HEK293 (cell line): ENCODE measurements around the gene BAD.

Experiments used
- GLIS1 ChIP-seq: fragments of 450-650 bp; formaldehyde crosslinking; IDR thresholded peaks from 2 replicates; pipeline ENCODE4 v1.5.1; 2016; ENCODE audit warnings: missing biosample characterization, missing genetic modification characterization
- GLIS2 ChIP-seq: fragments of 450-650 bp; formaldehyde crosslinking; IDR thresholded peaks from 2 replicates; pipeline ENCODE4 v1.5.1; 2016; ENCODE audit warnings: missing biosample characterization, missing genetic modification characterization
- HOXC10 ChIP-seq: sonication (generic); formaldehyde crosslinking; IDR thresholded peaks from 2 replicates; pipeline ENCODE4 v1.8.1; 2023; ENCODE audit warnings: mild to moderate bottlenecking, missing genetic modification reagents
- KLF8 ChIP-seq: fragments of 450-650 bp; formaldehyde crosslinking; IDR thresholded peaks from 2 replicates; pipeline ENCODE4 v1.5.1; 2016; ENCODE audit warnings: missing biosample characterization, missing genetic modification characterization
- MZF1 ChIP-seq: fragments of 450-650 bp; formaldehyde crosslinking; IDR thresholded peaks from 2 replicates; pipeline ENCODE4 v1.5.1; 2017; ENCODE audit warnings: missing biosample characterization, missing genetic modification characterization, borderline replicate concordance
- SP7 ChIP-seq: fragments of 450-650 bp; formaldehyde crosslinking; IDR thresholded peaks from 2 replicates; pipeline ENCODE4 v1.5.1; 2016; ENCODE audit warnings: missing biosample characterization, missing genetic modification characterization
- TRIM28 ChIP-seq: IDR thresholded peaks from 2 replicates; pipeline ENCODE4 v1.6.1; 2011; ENCODE audit warnings: low read length, control low read depth, borderline replicate concordance
- ZBTB20 ChIP-seq: fragments of 450-650 bp; formaldehyde crosslinking; IDR thresholded peaks from 2 replicates; pipeline ENCODE4 v1.5.1; 2016; ENCODE audit warnings: missing biosample characterization, missing genetic modification characterization
- ZEB2 ChIP-seq: fragments of 450-650 bp; formaldehyde crosslinking; IDR thresholded peaks from 2 replicates; pipeline ENCODE4 v1.5.1; 2016; ENCODE audit warnings: missing biosample characterization, missing genetic modification characterization
- ZIC2 ChIP-seq: fragments of 450-650 bp; formaldehyde crosslinking; IDR thresholded peaks from 2 replicates; pipeline ENCODE4 v1.5.1; 2016; ENCODE audit warnings: missing biosample characterization, missing genetic modification characterization
- ZNF114 ChIP-seq: fragments of 450-650 bp; formaldehyde crosslinking; IDR thresholded peaks from 2 replicates; pipeline ENCODE4 v1.5.0; 2017; ENCODE audit warnings: missing biosample characterization, missing genetic modification characterization
- ZNF133 ChIP-seq: fragments of 450-650 bp; formaldehyde crosslinking; IDR thresholded peaks from 2 replicates; pipeline ENCODE4 v1.5.1; 2016; ENCODE audit warnings: missing biosample characterization, missing genetic modification characterization
- ZNF146 ChIP-seq: fragments of 450-650 bp; formaldehyde crosslinking; IDR thresholded peaks from 2 replicates; pipeline ENCODE4 v1.5.1; 2016; ENCODE audit warnings: missing biosample characterization, missing genetic modification characterization
- ZNF266 ChIP-seq: fragments of 450-650 bp; formaldehyde crosslinking; IDR thresholded peaks from 2 replicates; pipeline ENCODE4 v1.5.1; 2016; ENCODE audit warnings: missing biosample characterization, missing genetic modification characterization, low read depth
- ZNF292 ChIP-seq: fragments of 450-650 bp; formaldehyde crosslinking; IDR thresholded peaks from 2 replicates; pipeline ENCODE4 v1.5.1; 2016; ENCODE audit warnings: low read depth, missing biosample characterization, missing genetic modification characterization, borderline replicate concordance
- ZNF324 ChIP-seq: fragments of 450-650 bp; formaldehyde crosslinking; IDR thresholded peaks from 2 replicates; pipeline ENCODE4 v1.5.1; 2016; ENCODE audit warnings: missing biosample characterization, missing genetic modification characterization
- ZNF416 ChIP-seq: fragments of 450-650 bp; formaldehyde crosslinking; IDR thresholded peaks from 2 replicates; pipeline ENCODE4 v1.5.1; 2016; ENCODE audit warnings: missing biosample characterization, missing genetic modification characterization
- ZNF660 ChIP-seq: fragments of 450-650 bp; IDR thresholded peaks from 2 replicates; pipeline ENCODE4 v1.5.1; 2018; ENCODE audit warnings: missing biosample characterization, mild to moderate bottlenecking, missing genetic modification characterization
- ZNF677 ChIP-seq: fragments of 450-650 bp; IDR thresholded peaks from 2 replicates; pipeline ENCODE4 v1.5.0; 2018; ENCODE audit warnings: missing biosample characterization, mild to moderate bottlenecking, missing genetic modification characterization, moderate library complexity
- ZSCAN16 ChIP-seq: fragments of 450-650 bp; formaldehyde crosslinking; IDR thresholded peaks from 2 replicates; pipeline ENCODE4 v1.5.1; 2016; ENCODE audit warnings: missing biosample characterization, missing genetic modification characterization
- TF ChIP-seq, protein P1 (sequence below): fragments of 450-650 bp; formaldehyde crosslinking; IDR thresholded peaks from 2 replicates; pipeline ENCODE4 v1.5.1; 2016; ENCODE audit warnings: missing biosample characterization, missing genetic modification characterization
- TF ChIP-seq, protein P2 (sequence below): fragments of 450-650 bp; formaldehyde crosslinking; IDR thresholded peaks from 2 replicates; pipeline ENCODE4 v1.5.1; 2016; ENCODE audit warnings: missing biosample characterization, missing genetic modification characterization
- TF ChIP-seq, protein P3 (sequence below): fragments of 450-650 bp; formaldehyde crosslinking; conservative IDR thresholded peaks from 2 replicates; pipeline ENCODE4 v1.5.1; 2016; ENCODE audit warnings: low read depth, missing biosample characterization, missing genetic modification characterization
- TF ChIP-seq, protein P4 (sequence below): fragments of 450-650 bp; formaldehyde crosslinking; IDR thresholded peaks from 2 replicates; pipeline ENCODE4 v1.5.1; 2016; ENCODE audit warnings: missing biosample characterization, missing genetic modification characterization
- TF ChIP-seq, protein P5 (sequence below): fragments of 450-650 bp; formaldehyde crosslinking; optimal IDR thresholded peaks from 2 replicates; pipeline ENCODE3; 2016; ENCODE audit warnings: missing biosample characterization, mild to moderate bottlenecking, missing genetic modification characterization
- TF ChIP-seq, protein P6 (sequence below): fragments of 450-650 bp; formaldehyde crosslinking; IDR thresholded peaks from 2 replicates; pipeline ENCODE4 v1.5.1; 2016; ENCODE audit warnings: missing biosample characterization, missing genetic modification characterization

BAD gene

DNA sequence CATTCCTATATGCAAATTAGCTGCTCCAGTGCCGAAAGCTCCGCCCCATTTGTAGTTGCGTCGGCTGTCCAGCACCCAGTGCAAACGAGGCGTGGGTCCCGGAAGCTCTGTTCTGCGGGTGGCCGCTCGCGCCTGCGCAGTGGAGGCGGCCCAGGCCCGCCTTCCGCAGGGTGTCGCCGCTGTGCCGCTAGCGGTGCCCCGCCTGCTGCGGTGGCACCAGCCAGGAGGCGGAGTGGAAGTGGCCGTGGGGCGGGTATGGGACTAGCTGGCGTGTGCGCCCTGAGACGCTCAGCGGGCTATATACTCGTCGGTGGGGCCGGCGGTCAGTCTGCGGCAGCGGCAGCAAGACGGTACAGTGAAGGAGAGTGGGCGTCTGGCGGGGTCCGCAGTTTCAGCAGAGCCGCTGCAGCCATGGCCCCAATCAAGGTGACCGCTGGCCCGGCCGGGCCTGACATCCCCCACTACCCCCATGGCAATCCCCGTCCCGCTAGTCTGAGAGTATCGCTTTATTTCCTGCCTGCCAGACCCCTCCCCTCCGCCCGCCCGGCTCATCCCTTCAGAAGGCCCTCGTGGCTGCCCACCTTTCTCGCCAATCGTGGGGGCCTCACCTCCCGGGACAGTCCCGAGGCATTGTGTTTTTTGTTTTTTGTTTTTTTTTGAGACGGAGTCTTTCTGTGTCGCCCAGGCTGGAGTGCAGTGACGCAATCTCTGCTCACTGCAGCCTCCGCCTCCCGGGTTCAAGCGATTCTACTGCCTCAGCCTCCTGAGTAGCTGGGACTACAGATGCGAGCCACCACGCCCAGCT lies 33.7 kb upstream of the BAD start, which contains the start of gene PRDX5 (continued):
- TF ChIP-seq, protein P1, sequence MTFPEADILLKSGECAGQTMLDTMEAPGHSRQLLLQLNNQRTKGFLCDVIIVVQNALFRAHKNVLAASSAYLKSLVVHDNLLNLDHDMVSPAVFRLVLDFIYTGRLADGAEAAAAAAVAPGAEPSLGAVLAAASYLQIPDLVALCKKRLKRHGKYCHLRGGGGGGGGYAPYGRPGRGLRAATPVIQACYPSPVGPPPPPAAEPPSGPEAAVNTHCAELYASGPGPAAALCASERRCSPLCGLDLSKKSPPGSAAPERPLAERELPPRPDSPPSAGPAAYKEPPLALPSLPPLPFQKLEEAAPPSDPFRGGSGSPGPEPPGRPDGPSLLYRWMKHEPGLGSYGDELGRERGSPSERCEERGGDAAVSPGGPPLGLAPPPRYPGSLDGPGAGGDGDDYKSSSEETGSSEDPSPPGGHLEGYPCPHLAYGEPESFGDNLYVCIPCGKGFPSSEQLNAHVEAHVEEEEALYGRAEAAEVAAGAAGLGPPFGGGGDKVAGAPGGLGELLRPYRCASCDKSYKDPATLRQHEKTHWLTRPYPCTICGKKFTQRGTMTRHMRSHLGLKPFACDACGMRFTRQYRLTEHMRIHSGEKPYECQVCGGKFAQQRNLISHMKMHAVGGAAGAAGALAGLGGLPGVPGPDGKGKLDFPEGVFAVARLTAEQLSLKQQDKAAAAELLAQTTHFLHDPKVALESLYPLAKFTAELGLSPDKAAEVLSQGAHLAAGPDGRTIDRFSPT (tag by site-specific recombination) = peak; percentile 98
- TF ChIP-seq MZF1 (no peak), ZBTB20 (tag by site-specific recombination) (peak; percentile 46; the same call in 1 of the 2 replicates), ZEB2 (tag by site-specific recombination) (no peak; the same call in 1 of the 2 replicates), ZNF292 (tag by site-specific recombination) (no peak), ZNF266 (tag by site-specific recombination) (no peak), ZNF677 (no peak), TRIM28 (no peak), ZNF133 (no peak), ZIC2 (peak; percentile 80), HOXC10 (no peak), ZNF324 (tag by site-specific recombination) (peak; percentile 67), ZNF114 (tag by site-specific recombination) (no peak), KLF8 (tag by site-specific recombination) (peak; percentile 48; the same call in 1 of the 2 replicates), ZNF146 (tag by site-specific recombination) (no peak), GLIS1 (tag by site-specific recombination) (no peak; the same call in 1 of the 2 replicates), GLIS2 (peak; percentile 90), ZNF660 (tag by site-specific recombination) (no peak), ZSCAN16 (tag by site-specific recombination) (no peak), SP7 (tag by site-specific recombination) (peak; percentile 25; the same call in 1 of the 2 replicates), ZNF416 (tag by site-specific recombination) (no peak)
- TF ChIP-seq, protein P2, sequence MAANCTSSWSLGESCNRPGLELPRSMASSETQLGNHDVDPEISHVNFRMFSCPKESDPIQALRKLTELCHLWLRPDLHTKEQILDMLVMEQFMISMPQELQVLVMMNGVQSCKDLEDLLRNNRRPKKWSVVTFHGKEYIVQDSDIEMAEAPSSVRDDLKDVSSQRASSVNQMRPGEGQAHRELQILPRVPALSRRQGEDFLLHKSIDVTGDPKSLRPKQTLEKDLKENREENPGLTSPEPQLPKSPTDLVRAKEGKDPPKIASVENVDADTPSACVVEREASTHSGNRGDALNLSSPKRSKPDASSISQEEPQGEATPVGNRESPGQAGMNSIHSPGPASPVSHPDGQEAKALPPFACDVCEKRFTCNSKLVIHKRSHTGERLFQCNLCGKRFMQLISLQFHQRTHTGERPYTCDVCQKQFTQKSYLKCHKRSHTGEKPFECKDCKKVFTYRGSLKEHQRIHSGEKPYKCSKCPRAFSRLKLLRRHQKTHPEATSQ (tag by site-specific recombination) = no peak; the same call in 1 of the 2 replicates
- TF ChIP-seq, protein P3, sequence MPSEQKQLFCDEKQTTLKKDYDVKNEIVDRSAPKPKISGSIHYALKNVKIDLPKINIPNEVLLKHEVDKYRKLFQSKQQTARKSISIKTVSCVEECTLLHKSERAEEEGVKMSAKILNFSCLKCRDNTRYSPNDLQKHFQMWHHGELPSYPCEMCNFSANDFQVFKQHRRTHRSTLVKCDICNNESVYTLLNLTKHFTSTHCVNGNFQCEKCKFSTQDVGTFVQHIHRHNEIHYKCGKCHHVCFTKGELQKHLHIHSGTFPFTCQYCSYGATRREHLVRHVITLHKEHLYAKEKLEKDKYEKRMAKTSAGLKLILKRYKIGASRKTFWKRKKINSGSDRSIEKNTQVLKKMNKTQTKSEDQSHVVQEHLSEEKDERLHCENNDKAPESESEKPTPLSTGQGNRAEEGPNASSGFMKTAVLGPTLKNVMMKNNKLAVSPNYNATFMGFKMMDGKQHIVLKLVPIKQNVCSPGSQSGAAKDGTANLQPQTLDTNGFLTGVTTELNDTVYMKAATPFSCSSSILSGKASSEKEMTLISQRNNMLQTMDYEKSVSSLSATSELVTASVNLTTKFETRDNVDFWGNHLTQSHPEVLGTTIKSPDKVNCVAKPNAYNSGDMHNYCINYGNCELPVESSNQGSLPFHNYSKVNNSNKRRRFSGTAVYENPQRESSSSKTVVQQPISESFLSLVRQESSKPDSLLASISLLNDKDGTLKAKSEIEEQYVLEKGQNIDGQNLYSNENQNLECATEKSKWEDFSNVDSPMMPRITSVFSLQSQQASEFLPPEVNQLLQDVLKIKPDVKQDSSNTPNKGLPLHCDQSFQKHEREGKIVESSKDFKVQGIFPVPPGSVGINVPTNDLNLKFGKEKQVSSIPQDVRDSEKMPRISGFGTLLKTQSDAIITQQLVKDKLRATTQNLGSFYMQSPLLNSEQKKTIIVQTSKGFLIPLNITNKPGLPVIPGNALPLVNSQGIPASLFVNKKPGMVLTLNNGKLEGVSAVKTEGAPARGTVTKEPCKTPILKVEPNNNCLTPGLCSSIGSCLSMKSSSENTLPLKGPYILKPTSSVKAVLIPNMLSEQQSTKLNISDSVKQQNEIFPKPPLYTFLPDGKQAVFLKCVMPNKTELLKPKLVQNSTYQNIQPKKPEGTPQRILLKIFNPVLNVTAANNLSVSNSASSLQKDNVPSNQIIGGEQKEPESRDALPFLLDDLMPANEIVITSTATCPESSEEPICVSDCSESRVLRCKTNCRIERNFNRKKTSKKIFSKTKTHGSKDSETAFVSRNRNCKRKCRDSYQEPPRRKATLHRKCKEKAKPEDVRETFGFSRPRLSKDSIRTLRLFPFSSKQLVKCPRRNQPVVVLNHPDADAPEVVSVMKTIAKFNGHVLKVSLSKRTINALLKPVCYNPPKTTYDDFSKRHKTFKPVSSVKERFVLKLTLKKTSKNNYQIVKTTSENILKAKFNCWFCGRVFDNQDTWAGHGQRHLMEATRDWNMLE (tag by site-specific recombination) = no peak
- TF ChIP-seq, protein P4, sequence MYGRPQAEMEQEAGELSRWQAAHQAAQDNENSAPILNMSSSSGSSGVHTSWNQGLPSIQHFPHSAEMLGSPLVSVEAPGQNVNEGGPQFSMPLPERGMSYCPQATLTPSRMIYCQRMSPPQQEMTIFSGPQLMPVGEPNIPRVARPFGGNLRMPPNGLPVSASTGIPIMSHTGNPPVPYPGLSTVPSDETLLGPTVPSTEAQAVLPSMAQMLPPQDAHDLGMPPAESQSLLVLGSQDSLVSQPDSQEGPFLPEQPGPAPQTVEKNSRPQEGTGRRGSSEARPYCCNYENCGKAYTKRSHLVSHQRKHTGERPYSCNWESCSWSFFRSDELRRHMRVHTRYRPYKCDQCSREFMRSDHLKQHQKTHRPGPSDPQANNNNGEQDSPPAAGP = no peak
- TF ChIP-seq, protein P5, sequence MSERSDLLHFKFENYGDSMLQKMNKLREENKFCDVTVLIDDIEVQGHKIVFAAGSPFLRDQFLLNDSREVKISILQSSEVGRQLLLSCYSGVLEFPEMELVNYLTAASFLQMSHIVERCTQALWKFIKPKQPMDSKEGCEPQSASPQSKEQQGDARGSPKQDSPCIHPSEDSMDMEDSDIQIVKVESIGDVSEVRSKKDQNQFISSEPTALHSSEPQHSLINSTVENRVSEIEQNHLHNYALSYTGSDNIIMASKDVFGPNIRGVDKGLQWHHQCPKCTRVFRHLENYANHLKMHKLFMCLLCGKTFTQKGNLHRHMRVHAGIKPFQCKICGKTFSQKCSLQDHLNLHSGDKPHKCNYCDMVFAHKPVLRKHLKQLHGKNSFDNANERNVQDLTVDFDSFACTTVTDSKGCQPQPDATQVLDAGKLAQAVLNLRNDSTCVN (tag by site-specific recombination) = peak; percentile 64
- TF ChIP-seq, protein P6, sequence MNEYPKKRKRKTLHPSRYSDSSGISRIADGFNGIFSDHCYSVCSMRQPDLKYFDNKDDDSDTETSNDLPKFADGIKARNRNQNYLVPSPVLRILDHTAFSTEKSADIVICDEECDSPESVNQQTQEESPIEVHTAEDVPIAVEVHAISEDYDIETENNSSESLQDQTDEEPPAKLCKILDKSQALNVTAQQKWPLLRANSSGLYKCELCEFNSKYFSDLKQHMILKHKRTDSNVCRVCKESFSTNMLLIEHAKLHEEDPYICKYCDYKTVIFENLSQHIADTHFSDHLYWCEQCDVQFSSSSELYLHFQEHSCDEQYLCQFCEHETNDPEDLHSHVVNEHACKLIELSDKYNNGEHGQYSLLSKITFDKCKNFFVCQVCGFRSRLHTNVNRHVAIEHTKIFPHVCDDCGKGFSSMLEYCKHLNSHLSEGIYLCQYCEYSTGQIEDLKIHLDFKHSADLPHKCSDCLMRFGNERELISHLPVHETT (tag by site-specific recombination) = 0 out of 2 replicates have a peak, but pooled peaks have one; percentile 46
